Measurements from ENCODE around the gene PGC. TPM values are rescaled to one million over a fixed set of nuclear protein-coding genes. Genes with fewer than 3 reads are reported as not detected.
A peak's percentile ranks its signal among the peaks of the same experiment; 100 is the strongest.

Gene PGC
- total and polyA plus RNA-seq, 2 of the 8 experiments (the other 6 are each of a cell fraction or from before 2014, with no cell fraction given), result 0.09 TPM; not detected in 1

- FAIRE-seq (no peak), DNase-seq (ENCODE audit: low read depth in 1 of 2, low spot score in 2 of 2) (no peak)
- H3K23me2 ChIP-seq (ENCODE audit: low read depth, low read length), result peaks cover 9% of the 10 kb centered on the region; the same call in 1 of the 2 replicates
- H3K27me3 ChIP-seq (replicated peaks in 1 of 4; ENCODE audit: control insufficient read depth in 3 of 4, extremely low read depth in 1 of 4, insufficient read depth in 3 of 4, low read length in 3 of 4), result peaks cover 0 to 8% (median 5%) of the 10 kb centered on the region in 4 experiments; a peak in 3 of 7 replicates
- no peak overlapping the region for H2BK20ac ChIP-seq (ENCODE audit: low read length)
- no peak overlapping the region; the same call in 1 of the 2 replicates for H2AK5ac ChIP-seq (ENCODE audit: low read depth, low read length)
- 91% methylated on average over 13 of the region's 13 CpGs; no CpG with 5 or more reads in 1 of the 2 experiments for WGBS, 2 experiments (ENCODE audit: extremely low coverage in 1 of 2, insufficient coverage in 1 of 2, insufficient read length in 1 of 2, insufficient replicate concordance in 2 of 2, low coverage in 1 of 2, low lambda C conversion rate in 2 of 2, missing lambda C conversion rate in 1 of 2)
- H2BK5ac ChIP-seq (ENCODE audit: low read depth, low read length), result no peak overlapping the region
- no peak overlapping the region for H2BK12ac ChIP-seq (ENCODE audit: low read depth, low read length)
- no peaks in the 10 kb centered on the region for H3K9me3 ChIP-seq (ENCODE audit: insufficient read depth in 2 of 2, low read depth in 1 of 2, low read length in 1 of 2)
- no peaks in the 10 kb centered on the region for H3K36me3 ChIP-seq (ENCODE audit: control insufficient read depth in 2 of 4, insufficient read depth in 4 of 4, low read length in 3 of 4)
- no peaks in the 10 kb centered on the region for H3K79me2 ChIP-seq (ENCODE audit: control insufficient read depth in 1 of 2, insufficient read depth in 2 of 2, low read length in 2 of 2)
- H3K14ac ChIP-seq (ENCODE audit: insufficient read length), result no peak overlapping the region
- H4K8ac ChIP-seq (ENCODE audit: extremely low read depth, insufficient read depth, low read length), result peak overlapping the region; percentile 62
- no peak overlapping the region for H3K27ac ChIP-seq (ENCODE audit: low read depth, low read length)
- H4K5ac ChIP-seq (ENCODE audit: insufficient read length, low read depth, low read length), result no peak overlapping the region
- H3K4me1 ChIP-seq (replicated peaks in 1 of 4; ENCODE audit: control insufficient read depth in 3 of 4, insufficient read depth in 4 of 4, low read length in 3 of 4), result peaks cover 3 to 21% (median 14%) of the 10 kb centered on the region in 4 experiments
- H4K91ac ChIP-seq (replicated peaks; ENCODE audit: insufficient read length, low read length), result no peak overlapping the region
- no peak overlapping the region for H3K4ac ChIP-seq (replicated peaks; ENCODE audit: insufficient read length, low read depth, low read length)
- no peak overlapping the region for H2AFZ ChIP-seq (ENCODE audit: low read length)
- H3K4me2 ChIP-seq (ENCODE audit: insufficient read depth in 1 of 2, low read depth in 2 of 2, low read length in 2 of 2), result peak overlapping the region in 1 of 2 experiments; percentile 71; a peak in 1 of 4 replicates
- POLR2A ChIA-PET (ENCODE audit: partially characterized antibody), result interaction anchor here (1.0 kb wide), 1 partner anchor 21 kb away, joined by 3 read pairs; no protein-coding TSS in a partner anchor
- no peaks in the 10 kb centered on the region for H3K79me1 ChIP-seq (ENCODE audit: low read depth, low read length)
- TF ChIP-seq CEBPB (IDR thresholded peaks at IDR 0.05; ENCODE audit: low read depth, low read length) (no peak), BRCA1 (IDR thresholded peaks at IDR 0.05; ENCODE audit: low read depth, low read length) (no peak), KDM1A (IDR thresholded peaks at IDR 0.05; ENCODE audit: borderline replicate concordance, low read length) (0 out of 2 replicates have a peak, but pooled peaks have one; percentile 28), ASH2L (IDR thresholded peaks at IDR 0.05; ENCODE audit: low read length) (no peak)
- no peak overlapping the region for H3K9ac ChIP-seq (replicated peaks in 1 of 4; ENCODE audit: extremely low read depth in 1 of 4, low read depth in 3 of 4, low read length in 3 of 4)
- CTCF ChIA-PET (ENCODE audit: partially characterized antibody), result interaction anchor here (1.0 to 5.3 kb wide), 10 partner anchors 9 to 47 kb away, joined by 3 to 37 read pairs (median 8); partner anchors contain the start of genes PGC and PRICKLE4
- peaks cover 0 to 2% of the 10 kb centered on the region in 2 experiments for H4K20me1 ChIP-seq (replicated peaks in 1 of 2; ENCODE audit: control insufficient read depth in 1 of 2, insufficient read depth in 2 of 2, low read length in 2 of 2)
- no peak overlapping the region for H3K56ac ChIP-seq (replicated peaks; ENCODE audit: insufficient read length, low read depth, low read length)
- H2BK120ac ChIP-seq (replicated peaks; ENCODE audit: low read depth, low read length), result no peak overlapping the region
- no peak overlapping the region for H3K23ac ChIP-seq (ENCODE audit: insufficient read length)
- no peak overlapping the region for H3K18ac ChIP-seq (ENCODE audit: extremely low read depth, low read length)
- H2BK15ac ChIP-seq (ENCODE audit: low read length), result no peak overlapping the region
- H3K4me3 ChIP-seq (ENCODE audit: extremely low read depth in 1 of 4, insufficient read depth in 2 of 4, low read depth in 3 of 4, low read length in 4 of 4), result no peak overlapping the region
Observed at GRCh38 chr6:41736800-41737555, 10.2 kb downstream of the PGC start.

Data from H1 (cell line).